Muscle of leg (tissue), 11 donors: ENCODE results near the gene FABP3. TPM values are rescaled to one million over a fixed set of nuclear protein-coding genes. Genes with fewer than 3 reads are reported as not detected.

Source experiments
- DNase-seq: peaks from one replicate; pipeline ENCODE4 v3.0.0; 2013
- H3K27ac ChIP-seq: one replicate; pipeline ENCODE4 v1.5.1; 2013; ENCODE audit warnings: mild to moderate bottlenecking, low read length, control low read depth
- H3K27me3 ChIP-seq: one replicate; pipeline ENCODE4 v1.6.1; 2013; ENCODE audit warnings: low read length; ENCODE audit not compliant: control insufficient read depth, insufficient read depth
- H3K36me3 ChIP-seq: one replicate; pipeline ENCODE4 v1.6.1; 2013; ENCODE audit warnings: low read length; ENCODE audit not compliant: control insufficient read depth, insufficient read depth
- H3K4me1 ChIP-seq: one replicate; pipeline ENCODE4 v1.6.1; 2013; ENCODE audit warnings: low read length; ENCODE audit not compliant: control insufficient read depth, insufficient read depth
- H3K4me3 ChIP-seq: one replicate; pipeline ENCODE4 v1.5.1; 2013; ENCODE audit warnings: low read length, control low read depth
- H3K9me3 ChIP-seq: replicated peaks from 2 replicates; pipeline ENCODE4 v1.6.1; 2013; ENCODE audit warnings: low read depth, low read length; ENCODE audit not compliant: control insufficient read depth
- WGBS: methylation state at CpG from one replicate; pipeline ENCODE4 v1.1.5; 2013; ENCODE audit warnings: missing lambda C conversion rate; ENCODE audit not compliant: insufficient coverage; 5-methylcytosine and 5-hydroxymethylcytosine counted together
- polyA plus RNA-seq, 8 donors: library from polyadenylated mRNA; unstranded; fragments of 120-200 nt; gene quantifications; one replicate each; pipeline versions ENCODE4 v1.2.1 to v1.2.3, GENCODE V29; 2013; ENCODE audit warnings: inconsistent platforms in 1 of 8, low replicate concordance in 1 of 8; ENCODE audit not compliant: insufficient read length in 8 of 8, insufficient read depth in 1 of 8
- total RNA-seq: library from RNA; stranded (reverse); fragments of 120-200 nt; gene quantifications from one replicate; pipeline ENCODE4 v1.2.4, GENCODE V29; 2013

Gene FABP3
- total and polyA plus RNA-seq, 9 donors, result 101 to 195 (median 151) TPM

DNA sequence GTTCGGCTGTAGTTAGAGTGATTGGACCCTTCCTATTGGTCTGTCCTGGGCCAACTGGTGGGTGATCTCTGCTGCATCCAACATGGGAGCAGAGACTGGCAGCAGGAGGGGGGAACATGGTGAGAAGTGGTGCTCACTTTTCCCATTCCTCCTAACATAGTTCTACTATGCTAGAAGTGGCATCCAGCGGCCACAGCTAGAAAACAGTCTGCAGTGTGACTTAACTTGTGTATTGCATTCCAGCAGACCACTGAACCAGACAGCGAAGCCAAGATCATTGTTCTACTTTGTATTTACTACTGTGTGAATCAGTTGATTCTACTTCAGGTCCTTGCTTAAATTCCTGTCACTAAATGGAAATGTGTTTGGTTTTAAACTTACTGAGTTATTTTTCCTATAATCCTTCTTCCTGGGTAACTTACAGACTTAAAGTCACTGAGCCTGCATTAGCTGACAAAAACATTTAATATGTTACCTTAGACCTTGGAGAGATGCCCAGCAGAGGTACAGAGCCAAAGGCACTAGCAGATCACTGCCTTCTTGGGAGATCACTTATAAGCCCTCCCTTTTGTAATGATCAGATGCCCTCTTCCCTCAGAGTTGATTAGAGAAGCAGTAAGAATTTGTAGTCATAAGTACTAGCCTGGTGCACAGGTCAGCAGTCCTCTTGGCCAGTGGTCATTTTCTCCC, 8.2 kb downstream of the FABP3 start:
- Histone ChIP-seq H3K27ac (no peak overlapping the region), H3K4me1 (peaks cover 10% of the 10 kb centered on the region), H3K36me3 (peaks cover 57% of the 10 kb centered on the region), H3K4me3 (no peak overlapping the region), H3K9me3 (no peaks in the 10 kb centered on the region), H3K27me3 (no peaks in the 10 kb centered on the region)
- no peak for DNase-seq
- no CpG with 5 or more reads among the region's 3 CpGs for WGBS

DNA sequence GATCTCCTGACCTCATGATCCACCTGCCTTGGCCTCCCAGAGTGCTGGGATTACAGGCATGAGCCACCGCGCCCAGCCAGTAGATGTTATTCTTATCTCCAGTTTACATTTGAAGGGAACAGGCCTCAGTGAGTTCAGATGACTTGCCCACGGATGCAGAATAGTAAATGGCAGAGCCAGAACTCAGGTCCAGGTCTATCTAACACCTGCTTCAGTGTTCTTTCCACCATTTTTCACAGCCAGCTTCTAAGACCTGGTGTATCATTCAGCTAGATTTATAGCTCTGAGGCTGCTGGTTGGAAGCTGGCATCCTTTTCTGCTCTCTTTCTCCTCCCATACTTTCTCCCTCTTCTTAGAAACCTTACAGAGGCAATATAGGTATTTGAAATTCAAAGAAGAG, 10.8 kb downstream of the FABP3 start:
- Histone ChIP-seq H3K9me3 (no peaks in the 10 kb centered on the region), H3K27ac (no peak overlapping the region), H3K27me3 (no peaks in the 10 kb centered on the region), H3K4me1 (no peaks in the 10 kb centered on the region), H3K4me3 (no peak overlapping the region), H3K36me3 (peaks cover 51% of the 10 kb centered on the region)
- no peak for DNase-seq
- 91% methylated on average over 3 of the region's 3 CpGs for WGBS

DNA sequence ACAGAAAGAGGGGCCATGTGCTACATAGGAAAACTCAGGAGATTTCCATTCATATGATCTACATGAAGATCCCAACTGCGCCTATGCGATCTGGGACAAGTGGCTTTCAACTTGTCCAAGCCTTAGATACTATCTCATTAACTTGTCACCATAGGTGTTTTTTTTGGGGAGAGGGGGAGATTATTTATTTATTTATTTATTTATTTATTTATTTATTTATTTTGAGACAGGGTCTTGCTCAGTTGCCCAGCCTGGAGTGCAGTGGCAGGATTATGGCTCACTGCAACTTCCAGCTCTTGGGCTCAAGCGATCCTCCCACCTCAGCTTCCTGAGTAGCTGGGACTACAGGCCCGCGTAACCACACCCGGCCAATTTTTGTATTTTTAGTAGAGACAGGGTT, 11.3 kb downstream of the FABP3 start:
- Histone ChIP-seq H3K9me3 (no peaks in the 10 kb centered on the region), H3K36me3 (peaks cover 46% of the 10 kb centered on the region), H3K4me3 (no peak overlapping the region), H3K27me3 (no peaks in the 10 kb centered on the region), H3K27ac (no peak overlapping the region), H3K4me1 (no peaks in the 10 kb centered on the region)
- 92% methylated on average over 4 of the region's 6 CpGs for WGBS
- DNase-seq, result no peak

DNA sequence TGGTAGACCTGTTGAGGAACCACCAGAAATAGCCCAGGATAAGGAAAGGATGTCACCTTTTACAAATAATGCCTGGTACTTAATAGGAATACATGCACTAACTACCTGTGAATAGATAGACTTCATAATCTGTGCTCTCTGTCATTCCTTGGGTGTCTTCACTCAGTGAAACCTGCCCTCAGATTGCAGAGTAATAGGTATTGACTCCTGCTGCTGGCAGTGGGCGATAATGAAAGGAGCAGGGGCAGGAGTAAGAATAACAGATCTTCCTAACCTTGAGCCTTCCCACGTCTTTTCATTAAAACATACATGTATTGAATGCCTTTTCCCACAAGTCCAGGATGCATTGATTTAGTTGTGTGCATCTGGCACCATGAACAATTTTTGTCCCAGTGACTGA, 16.4 kb downstream of the FABP3 start:
- H3K27ac ChIP-seq, result no peak overlapping the region
- no peaks in the 10 kb centered on the region for H3K4me1 ChIP-seq
- DNase-seq, result no peak
- H3K9me3 ChIP-seq, result no peaks in the 10 kb centered on the region
- H3K4me3 ChIP-seq, result no peak overlapping the region
- H3K36me3 ChIP-seq, result peaks cover 22% of the 10 kb centered on the region
- no peaks in the 10 kb centered on the region for H3K27me3 ChIP-seq
- no CpG with 5 or more reads among the region's 2 CpGs for WGBS

DNA sequence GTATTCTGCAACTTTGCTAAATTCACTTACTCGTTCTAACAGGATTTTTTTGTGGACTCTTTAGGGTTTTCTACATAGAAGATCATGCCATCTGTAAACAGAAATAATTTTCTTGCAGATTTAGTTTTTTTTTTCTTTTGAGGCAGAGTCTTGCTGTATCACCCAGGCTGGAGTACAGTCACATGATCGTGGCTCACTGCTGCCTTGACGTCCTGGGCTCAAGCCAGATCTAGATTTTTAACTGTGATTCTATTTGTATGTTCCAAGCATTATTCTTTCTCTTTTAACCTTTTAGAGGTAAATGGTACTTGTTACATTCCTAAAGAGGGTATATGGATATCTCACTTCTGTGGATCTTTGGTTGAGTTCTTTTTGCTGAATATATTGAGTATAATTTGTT, 18.6 kb downstream of the FABP3 start:
- no peaks in the 10 kb centered on the region for H3K9me3 ChIP-seq
- H3K27ac ChIP-seq, result no peak overlapping the region
- no peak for DNase-seq
- H3K27me3 ChIP-seq, result no peaks in the 10 kb centered on the region
- H3K4me3 ChIP-seq, result no peak overlapping the region
- H3K4me1 ChIP-seq, result no peaks in the 10 kb centered on the region
- H3K36me3 ChIP-seq, result peaks cover 17% of the 10 kb centered on the region
- WGBS, result no CpG with 5 or more reads among the region's 3 CpGs

DNA sequence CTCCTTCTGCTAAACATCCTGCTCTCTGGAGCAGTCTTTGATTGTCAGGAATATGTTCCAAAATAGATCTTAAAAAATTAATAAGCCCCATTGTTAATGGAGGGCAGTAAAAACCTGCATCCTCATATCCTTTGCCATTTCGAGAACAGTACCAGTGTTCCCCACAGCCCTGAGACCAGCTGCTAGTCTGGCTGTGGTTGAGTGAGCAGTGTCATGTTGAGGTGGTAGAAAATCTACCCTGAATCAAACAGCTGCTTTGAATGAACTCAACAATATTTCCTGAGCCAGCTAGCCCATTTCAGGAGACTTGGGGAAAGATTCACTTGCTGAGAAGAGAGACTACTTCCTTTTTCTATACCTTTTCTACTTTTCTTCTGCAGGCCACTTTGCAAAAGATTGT, 24.4 kb downstream of the FABP3 start:
- Histone ChIP-seq H3K27ac (no peak overlapping the region), H3K9me3 (no peaks in the 10 kb centered on the region), H3K4me1 (no peaks in the 10 kb centered on the region), H3K27me3 (no peaks in the 10 kb centered on the region), H3K36me3 (peaks cover 24% of the 10 kb centered on the region), H3K4me3 (no peak overlapping the region)
- DNase-seq, result no peak
- no CpG with 5 or more reads among the region's 1 CpG for WGBS

DNA sequence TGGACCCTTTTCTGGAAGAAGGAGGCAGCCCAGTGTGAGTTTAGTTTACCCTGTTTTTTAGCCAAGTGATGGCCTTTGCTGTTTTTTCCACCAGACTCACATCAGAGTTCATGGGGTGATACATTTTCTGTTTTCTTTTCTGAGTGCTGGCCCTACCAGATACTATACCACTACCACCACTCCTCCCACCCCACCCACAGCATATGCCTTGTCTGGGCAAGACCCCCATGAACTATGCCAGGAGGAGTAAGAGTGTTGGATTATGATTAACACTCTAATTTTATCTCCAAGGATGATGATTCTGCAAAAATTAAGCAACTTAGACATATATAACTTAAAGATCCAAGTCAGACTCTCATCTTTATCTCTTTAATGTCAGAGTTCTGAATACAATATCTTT, 26.1 kb downstream of the FABP3 start:
- Histone ChIP-seq H3K36me3 (peaks cover 30% of the 10 kb centered on the region), H3K27me3 (no peaks in the 10 kb centered on the region), H3K4me1 (no peaks in the 10 kb centered on the region), H3K4me3 (no peak overlapping the region), H3K9me3 (no peaks in the 10 kb centered on the region), H3K27ac (no peak overlapping the region)
- no peak for DNase-seq

DNA sequence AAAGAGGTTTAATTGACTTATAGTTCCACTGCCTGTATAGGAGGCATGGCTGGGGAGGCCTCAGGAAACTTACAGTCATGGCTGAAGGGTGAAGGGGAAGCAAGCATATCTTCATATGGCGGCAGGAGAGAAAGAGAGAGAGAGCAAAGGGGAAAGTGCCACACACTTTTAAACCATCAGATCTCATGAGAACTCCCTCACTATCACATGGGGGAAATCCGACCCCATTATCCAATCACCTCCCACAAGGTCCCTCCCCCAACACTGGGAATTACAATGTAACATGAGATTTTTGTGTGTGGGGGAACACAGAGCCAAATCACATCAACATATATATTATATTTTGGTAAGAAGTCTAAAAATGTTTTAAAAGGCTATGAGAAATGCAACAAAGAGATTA, 27.2 kb downstream of the FABP3 start:
- Histone ChIP-seq H3K27me3 (no peaks in the 10 kb centered on the region), H3K36me3 (peaks cover 25% of the 10 kb centered on the region), H3K4me3 (no peak overlapping the region), H3K9me3 (no peaks in the 10 kb centered on the region), H3K27ac (no peak overlapping the region), H3K4me1 (no peaks in the 10 kb centered on the region)
- DNase-seq, result no peak
- no CpG with 5 or more reads among the region's 2 CpGs for WGBS

DNA sequence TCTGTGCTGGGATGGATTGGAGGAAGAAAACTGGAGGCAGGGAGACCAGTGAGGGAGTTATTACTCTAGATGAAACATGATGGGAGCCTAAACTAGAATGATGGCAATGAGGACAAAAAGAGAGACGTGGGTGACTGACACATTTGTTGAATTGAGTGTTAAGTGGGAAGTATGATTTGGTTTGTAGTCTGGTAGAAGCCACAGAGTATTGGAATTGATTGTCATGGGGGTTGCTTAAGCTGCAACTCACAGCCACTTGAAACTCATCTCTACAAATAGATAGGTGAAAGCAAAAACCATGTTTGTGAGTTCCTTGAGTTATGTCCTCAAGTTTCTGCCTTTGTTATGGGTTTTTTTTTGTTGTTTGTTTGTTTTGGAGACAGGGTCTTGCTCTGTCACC, 28.4 kb downstream of the FABP3 start:
- no peak overlapping the region for H3K4me3 ChIP-seq
- no peaks in the 10 kb centered on the region for H3K4me1 ChIP-seq
- no peak for DNase-seq
- H3K27ac ChIP-seq, result no peak overlapping the region
- 88% methylated on average over 1 of the region's 1 CpG for WGBS
- H3K36me3 ChIP-seq, result peaks cover 30% of the 10 kb centered on the region
- no peaks in the 10 kb centered on the region for H3K27me3 ChIP-seq
- H3K9me3 ChIP-seq, result no peaks in the 10 kb centered on the region

DNA sequence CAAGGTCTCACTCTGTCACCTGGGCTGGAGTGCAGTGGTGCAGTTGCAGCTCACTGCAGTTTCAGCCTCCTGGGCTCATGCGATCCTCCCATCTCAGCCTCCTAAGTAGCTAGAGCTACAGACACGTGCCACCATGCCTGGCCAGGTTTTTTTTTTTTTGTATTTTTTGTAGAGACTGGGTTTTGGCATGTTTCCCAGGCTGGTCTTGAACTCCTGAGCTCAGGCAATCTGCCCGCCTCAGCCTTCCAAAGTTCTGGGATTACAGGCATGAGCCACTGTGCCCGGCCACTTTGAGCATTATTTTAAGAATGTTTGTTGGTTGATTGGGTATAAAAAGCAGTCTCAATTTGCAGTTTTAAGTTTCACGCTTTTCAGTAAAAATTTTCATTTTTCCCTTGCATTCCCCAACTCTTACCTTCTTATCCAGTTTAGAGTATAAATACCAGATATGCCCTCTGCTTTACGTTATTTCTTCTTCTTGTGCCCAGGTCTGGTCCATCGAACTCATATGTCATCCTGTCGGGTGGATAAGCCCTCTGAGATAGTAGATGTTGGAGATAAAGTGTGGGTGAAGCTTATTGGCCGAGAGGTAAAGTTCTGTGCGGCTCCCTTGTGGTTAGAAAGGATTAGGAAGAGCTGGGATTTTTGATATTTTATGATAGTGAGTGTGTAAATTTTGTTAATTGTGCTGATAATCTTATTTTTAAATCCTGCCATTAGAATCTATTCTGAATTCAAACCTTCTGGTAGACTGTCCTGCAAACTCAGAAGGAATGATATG, 36.0 kb downstream of the FABP3 start:
- Histone ChIP-seq H3K4me1 (no peaks in the 10 kb centered on the region), H3K27me3 (no peaks in the 10 kb centered on the region), H3K9me3 (no peaks in the 10 kb centered on the region), H3K27ac (no peak overlapping the region), H3K4me3 (no peak overlapping the region), H3K36me3 (peaks cover 11% of the 10 kb centered on the region)
- DNase-seq, result no peak
- 78% methylated on average over 3 of the region's 10 CpGs for WGBS
